GM19455 (cell line): ENCODE results near the gene TSGA10IP.

Experiments
- ATAC-seq: cut with Tn5 transposase; IDR thresholded peaks from one replicate; pipeline ENCODE4 v1.9.1; 2021; ENCODE audit not compliant: unreplicated experiment

The TSGA10IP gene

GRCh38 chr11:65917434-65918210 is 27.7 kb upstream of the TSGA10IP start:
- no peak for ATAC-seq

- ATAC-seq, result peak; percentile 51
These were observed 26.8 kb upstream of the TSGA10IP start, which contains the start of gene C11orf68 for GRCh38 chr11:65918211-65919140. Gene C11orf68, minus strand, starts transcription at chr11:65919062. Its CDS starts 31 bp downstream, at chr11:65919031.

- ATAC-seq, result peak; percentile 83
These were observed 26.1 kb upstream of the TSGA10IP start, which contains the start of gene DRAP1 for GRCh38 chr11:65919141-65919572. Gene DRAP1, plus strand, starts transcription at chr11:65919426. Its CDS starts 76 bp downstream, at chr11:65919502.

GRCh38 chr11:65919573-65920371 is 25.5 kb upstream of the TSGA10IP start:
- peak; percentile 36 for ATAC-seq

- ATAC-seq, result no peak
These were observed 24.9 kb upstream of the TSGA10IP start for GRCh38 chr11:65920372-65920802.

GRCh38 chr11:65921033-65921555 is 24.2 kb upstream of the TSGA10IP start:
- no peak for ATAC-seq

- no peak for ATAC-seq
These were observed 23.4 kb upstream of the TSGA10IP start for GRCh38 chr11:65921876-65922275.

GRCh38 chr11:65922565-65922964 is 22.7 kb upstream of the TSGA10IP start:
- no peak for ATAC-seq

- no peak for ATAC-seq
These were observed 19.9 kb upstream of the TSGA10IP start for GRCh38 chr11:65925397-65925796.

- ATAC-seq, result no peak
These were observed 17.3 kb upstream of the TSGA10IP start for GRCh38 chr11:65927904-65928397.

GRCh38 chr11:65928667-65929066 is 16.6 kb upstream of the TSGA10IP start:
- ATAC-seq, result no peak

- ATAC-seq, result no peak
These were observed 13.3 kb upstream of the TSGA10IP start for GRCh38 chr11:65931773-65932557.

- ATAC-seq, result no peak
These were observed 12.7 kb upstream of the TSGA10IP start for GRCh38 chr11:65932558-65932919.

- ATAC-seq, result no peak
These were observed 11.3 kb upstream of the TSGA10IP start for GRCh38 chr11:65934014-65934413.

- no peak for ATAC-seq
These were observed 7.5 kb upstream of the TSGA10IP start for GRCh38 chr11:65937766-65938165.

GRCh38 chr11:65941720-65942310 is 3.5 kb upstream of the TSGA10IP start:
- no peak for ATAC-seq

- ATAC-seq, result no peak
These were observed 2.7 kb upstream of the TSGA10IP start for GRCh38 chr11:65942531-65942930.

GRCh38 chr11:65944191-65944590 is 1.1 kb upstream of the TSGA10IP start:
- ATAC-seq, result no peak

GRCh38 chr11:65944767-65945166 is 513 bp upstream of the TSGA10IP start:
- ATAC-seq, result no peak
